ENCODE measurements around the gene KIF12. TPM values are rescaled to one million over a fixed set of nuclear protein-coding genes. Genes with fewer than 3 reads are reported as not detected.
"Not testable (repeated sequence)": the region's sequence is repeated elsewhere in the genome, so short reads cannot be mapped to it uniquely, and the experiment has no call there.

KIF12 gene
- total RNA-seq, 2 experiments from 2014 or later = not detected

DNA sequence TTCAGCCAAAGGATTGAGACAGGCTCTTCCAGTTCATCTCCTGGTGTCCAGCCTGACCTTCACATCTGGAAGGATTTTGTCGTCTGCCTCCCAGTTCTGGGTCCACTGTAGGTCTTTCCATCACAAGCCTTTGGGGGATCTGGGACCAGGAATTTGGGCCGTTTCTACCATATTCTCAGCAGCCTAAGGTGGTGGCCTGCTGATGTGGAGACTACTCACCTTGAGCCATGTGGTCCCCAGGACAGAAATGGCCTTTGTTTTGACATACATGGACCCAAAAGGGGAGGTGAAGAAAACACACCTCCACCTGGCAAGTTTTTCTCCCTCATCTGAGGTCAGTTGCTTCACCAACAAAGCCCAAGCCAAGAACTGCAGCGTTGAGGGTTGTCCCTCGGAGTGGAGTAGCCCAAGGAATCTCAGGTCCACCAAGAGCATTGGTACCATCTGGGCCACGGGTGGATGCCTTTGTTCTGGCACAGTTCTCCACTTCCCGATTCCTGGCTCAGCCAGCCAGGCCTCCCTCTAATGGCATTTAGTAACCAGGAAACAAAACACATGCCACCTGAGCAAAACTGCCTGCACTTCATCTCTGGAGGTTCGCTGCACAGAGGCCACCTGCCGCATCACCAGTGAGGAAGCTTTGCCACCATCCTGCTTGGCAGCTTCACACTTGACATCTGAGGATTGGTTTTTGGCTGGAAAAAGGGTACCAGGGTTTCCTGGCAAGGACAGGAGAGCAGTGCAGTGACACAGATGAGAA is 45.7 kb downstream of the KIF12 start:
- no peak overlapping the region for H3K27ac Mint-ChIP-seq

DNA sequence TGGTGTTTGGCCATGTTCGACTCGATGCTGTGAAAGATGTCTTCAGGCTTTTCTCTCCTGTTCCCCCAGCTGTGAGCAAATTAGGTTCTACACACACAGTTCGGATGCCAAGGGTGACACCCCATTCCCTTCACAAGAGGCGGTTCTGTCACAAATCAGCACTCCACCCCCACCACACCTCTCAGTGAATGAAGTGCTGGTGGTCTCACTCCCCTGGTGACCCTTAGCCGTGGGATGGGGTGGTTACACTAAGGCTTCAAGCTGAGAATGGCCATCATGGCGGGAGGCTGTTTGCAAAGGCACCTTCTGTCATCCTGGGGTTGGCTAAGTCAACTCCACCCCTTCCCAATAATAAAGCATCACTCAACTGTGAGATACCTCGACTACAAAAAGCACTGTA is 47.4 kb downstream of the KIF12 start:
- Mint-ChIP-seq H3K9me3 (ENCODE audit: insufficient read depth) (no peaks in the 10 kb centered on the region), H3K27ac (no peak overlapping the region), H3K36me3 (ENCODE audit: low read depth) (no peaks in the 10 kb centered on the region), H3K27me3 (ENCODE audit: low read depth) (no peaks in the 10 kb centered on the region), H3K4me1 (ENCODE audit: low read depth) (no peaks in the 10 kb centered on the region), H3K4me3 (no peak overlapping the region)
- no peak for DNase-seq
- POLR2A ChIA-PET = no interaction called here
- CTCF ChIA-PET = no interaction called here
- no peak for ATAC-seq

More for the DNA sequence above, 45.7 kb downstream of the KIF12 start:
- ChIA-PET CTCF (no interaction called here), POLR2A (no interaction called here)
- Mint-ChIP-seq H3K4me1 (ENCODE audit: low read depth) (no peaks in the 10 kb centered on the region), H3K4me3 (no peak overlapping the region), H3K36me3 (ENCODE audit: low read depth) (no peaks in the 10 kb centered on the region), H3K27me3 (ENCODE audit: low read depth) (no peaks in the 10 kb centered on the region), H3K9me3 (ENCODE audit: insufficient read depth) (no peaks in the 10 kb centered on the region)
- DNase-seq (no peak), ATAC-seq (no peak)

DNA sequence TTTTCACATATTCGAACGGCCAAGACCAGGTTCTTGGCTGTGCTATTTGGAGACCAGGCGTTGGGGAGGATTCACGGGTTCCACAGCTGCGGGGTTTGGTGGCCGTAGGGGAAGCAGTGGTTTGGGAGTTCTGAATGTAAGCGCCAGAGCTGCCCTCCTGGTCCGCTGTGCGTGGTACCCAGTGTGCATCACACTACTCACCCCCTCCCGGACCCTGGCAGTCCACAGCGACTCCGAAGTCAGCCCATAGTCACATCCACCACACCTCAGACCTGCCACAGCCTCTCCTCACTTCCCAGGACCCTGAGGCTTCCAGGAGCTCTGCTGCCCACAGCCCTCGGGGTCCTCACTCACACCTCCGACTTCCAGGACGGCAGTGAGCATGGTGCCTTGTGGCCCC is 47.8 kb downstream of the KIF12 start:
- POLR2A ChIA-PET = no interaction called here
- H3K27ac Mint-ChIP-seq = no peak overlapping the region
- H3K9me3 Mint-ChIP-seq (ENCODE audit: insufficient read depth) = no peaks in the 10 kb centered on the region
- H3K27me3 Mint-ChIP-seq (ENCODE audit: low read depth) = peaks cover 2% of the 10 kb centered on the region
- no peaks in the 10 kb centered on the region for H3K4me1 Mint-ChIP-seq (ENCODE audit: low read depth)
- H3K4me3 Mint-ChIP-seq = no peak overlapping the region
- ATAC-seq (no peak), DNase-seq (no peak)
- no peaks in the 10 kb centered on the region for H3K36me3 Mint-ChIP-seq (ENCODE audit: low read depth)
- CTCF ChIA-PET = no interaction called here

DNA sequence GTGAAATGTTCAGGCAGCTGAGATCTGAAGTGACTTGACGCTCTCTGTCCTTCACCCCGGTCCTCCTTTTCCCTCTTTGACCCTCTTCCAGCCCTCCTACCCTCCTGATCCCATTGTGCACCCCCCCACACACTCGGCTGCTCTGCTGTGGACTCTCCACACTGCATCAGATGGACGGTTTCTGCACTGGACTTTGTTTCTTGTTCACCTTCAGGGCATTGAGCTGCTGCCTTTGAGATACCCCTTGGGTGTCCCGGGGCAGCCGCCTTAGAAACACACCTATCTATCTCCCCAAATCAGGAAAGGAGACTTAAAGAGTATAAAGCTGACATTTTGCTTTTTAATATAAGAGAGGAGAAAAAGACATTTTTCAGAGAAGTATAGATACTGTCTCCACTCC is 48.4 kb downstream of the KIF12 start:
- no peak for DNase-seq
- H3K4me1 Mint-ChIP-seq (ENCODE audit: low read depth) = no peaks in the 10 kb centered on the region
- ChIA-PET POLR2A (no interaction called here), CTCF (no interaction called here)
- H3K36me3 Mint-ChIP-seq (ENCODE audit: low read depth) = no peaks in the 10 kb centered on the region
- ATAC-seq = no peak
- peaks cover 2% of the 10 kb centered on the region for H3K27me3 Mint-ChIP-seq (ENCODE audit: low read depth)
- no peaks in the 10 kb centered on the region for H3K9me3 Mint-ChIP-seq (ENCODE audit: insufficient read depth)
- H3K4me3 Mint-ChIP-seq = no peak overlapping the region
- no peak overlapping the region for H3K27ac Mint-ChIP-seq

DNA sequence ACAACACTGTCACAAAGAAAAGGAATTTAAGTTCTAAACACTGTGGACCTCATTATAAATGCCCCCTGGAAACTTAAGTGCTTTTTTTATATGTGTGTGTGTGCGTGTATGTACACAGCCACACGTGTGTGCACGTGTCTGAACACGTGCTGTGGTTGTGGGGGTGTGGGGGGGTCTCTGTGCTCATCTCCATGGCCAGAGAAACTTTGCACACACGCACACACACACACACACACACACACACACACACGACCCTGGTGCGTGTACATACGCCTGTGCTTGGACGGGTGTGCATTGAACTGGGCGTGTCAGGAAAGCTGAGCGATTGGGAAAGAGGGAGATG is 48.9 kb downstream of the KIF12 start:
- DNase-seq (no peak), ATAC-seq (no peak)
- CTCF ChIA-PET = no interaction called here

DNA sequence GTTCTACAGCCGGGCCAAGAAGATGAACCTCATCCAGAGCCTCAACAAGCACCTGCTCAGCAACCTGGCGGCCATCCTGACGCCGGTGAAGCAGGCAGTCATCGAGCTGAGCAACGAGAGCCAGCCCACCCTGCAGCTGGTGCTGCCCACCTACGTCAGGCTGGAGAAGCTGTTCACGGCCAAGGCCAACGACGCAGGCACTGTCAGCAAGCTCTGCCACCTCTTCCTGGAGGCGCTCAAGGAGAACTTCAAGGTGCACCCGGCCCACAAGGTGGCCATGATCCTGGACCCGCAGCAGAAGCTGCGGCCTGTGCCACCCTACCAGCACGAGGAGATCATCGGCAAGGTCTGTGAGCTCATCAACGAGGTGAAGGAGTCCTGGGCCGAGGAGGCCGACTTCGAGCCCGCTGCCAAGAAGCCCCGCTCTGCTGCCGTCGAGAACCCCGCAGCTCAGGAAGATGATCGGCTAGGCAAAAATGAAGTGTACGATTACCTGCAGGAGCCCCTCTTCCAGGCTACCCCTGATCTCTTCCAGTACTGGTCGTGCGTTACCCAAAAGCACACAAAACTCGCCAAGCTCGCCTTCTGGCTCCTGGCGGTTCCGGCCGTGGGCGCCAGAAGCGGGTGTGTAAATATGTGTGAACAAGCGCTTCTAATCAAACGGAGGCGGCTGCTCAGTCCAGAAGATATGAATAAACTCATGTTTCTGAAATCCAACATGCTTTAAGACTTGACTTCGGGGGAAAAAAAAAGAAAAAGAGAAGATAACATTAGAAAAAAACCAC is 49.5 kb downstream of the KIF12 start:
- Mint-ChIP-seq H3K27me3 (ENCODE audit: low read depth) (peaks cover 5% of the 10 kb centered on the region), H3K36me3 (ENCODE audit: low read depth) (no peaks in the 10 kb centered on the region), H3K9me3 (ENCODE audit: insufficient read depth) (no peaks in the 10 kb centered on the region), H3K4me1 (ENCODE audit: low read depth) (no peaks in the 10 kb centered on the region), H3K27ac (no peak overlapping the region), H3K4me3 (no peak overlapping the region)
- DNase-seq (no peak), ATAC-seq (no peak)
- ChIA-PET CTCF (interaction anchor here (0.7 kb wide), 1 partner anchor 33 kb away, joined by 4 read pairs; no protein-coding TSS in a partner anchor), POLR2A (no interaction called here)

More for the DNA sequence above, 48.9 kb downstream of the KIF12 start:
- H3K27ac Mint-ChIP-seq = no peak overlapping the region
- H3K4me1 Mint-ChIP-seq (ENCODE audit: low read depth) = no peaks in the 10 kb centered on the region
- POLR2A ChIA-PET = no interaction called here
- H3K36me3 Mint-ChIP-seq (ENCODE audit: low read depth) = no peaks in the 10 kb centered on the region
- peaks cover 5% of the 10 kb centered on the region for H3K27me3 Mint-ChIP-seq (ENCODE audit: low read depth)
- H3K4me3 Mint-ChIP-seq = no peak overlapping the region
- no peaks in the 10 kb centered on the region for H3K9me3 Mint-ChIP-seq (ENCODE audit: insufficient read depth)

DNA sequence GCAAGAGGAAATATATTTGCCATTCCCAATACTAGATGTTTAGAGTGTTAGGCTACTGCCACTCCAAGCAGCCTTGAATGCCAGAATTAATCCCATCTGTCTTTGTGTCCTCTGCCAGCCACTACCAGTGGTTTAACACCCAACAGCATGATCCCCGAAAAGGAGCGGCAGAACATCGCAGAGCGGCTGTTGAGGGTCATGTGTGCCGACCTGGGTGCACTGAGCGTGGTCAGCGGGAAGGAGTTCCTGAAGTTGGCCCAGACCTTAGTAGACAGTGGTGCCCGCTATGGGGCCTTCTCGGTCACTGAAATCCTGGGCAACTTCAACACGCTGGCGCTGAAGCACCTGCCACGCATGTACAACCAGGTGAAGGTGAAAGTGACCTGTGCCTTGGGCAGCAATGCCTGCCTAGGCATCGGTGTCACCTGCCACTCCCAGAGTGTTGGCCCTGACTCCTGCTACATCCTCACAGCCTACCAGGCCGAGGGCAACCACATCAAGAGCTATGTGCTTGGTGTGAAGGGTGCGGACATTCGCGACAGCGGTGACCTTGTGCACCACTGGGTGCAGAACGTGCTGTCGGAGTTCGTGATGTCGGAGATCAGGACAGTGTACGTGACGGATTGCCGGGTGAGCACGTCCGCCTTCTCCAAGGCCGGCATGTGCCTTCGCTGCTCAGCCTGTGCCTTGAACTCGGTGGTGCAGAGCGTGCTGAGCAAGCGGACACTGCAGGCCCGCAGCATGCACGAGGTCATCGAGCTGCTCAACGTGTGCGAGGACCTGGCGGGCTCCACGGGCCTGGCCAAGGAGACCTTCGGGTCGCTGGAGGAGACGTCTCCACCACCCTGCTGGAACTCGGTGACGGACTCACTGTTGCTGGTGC is 50.3 kb downstream of the KIF12 start:
- POLR2A ChIA-PET = no interaction called here
- Mint-ChIP-seq H3K36me3 (ENCODE audit: low read depth) (no peaks in the 10 kb centered on the region), H3K27ac (no peak overlapping the region), H3K9me3 (ENCODE audit: insufficient read depth) (no peaks in the 10 kb centered on the region), H3K4me1 (ENCODE audit: low read depth) (no peaks in the 10 kb centered on the region), H3K4me3 (no peak overlapping the region), H3K27me3 (ENCODE audit: low read depth) (peaks cover 5% of the 10 kb centered on the region)
- DNase-seq (no peak), ATAC-seq (no peak)
- CTCF ChIA-PET = interaction anchor here (0.7 kb wide), 1 partner anchor 34 kb away, joined by 4 read pairs; no protein-coding TSS in a partner anchor

DNA sequence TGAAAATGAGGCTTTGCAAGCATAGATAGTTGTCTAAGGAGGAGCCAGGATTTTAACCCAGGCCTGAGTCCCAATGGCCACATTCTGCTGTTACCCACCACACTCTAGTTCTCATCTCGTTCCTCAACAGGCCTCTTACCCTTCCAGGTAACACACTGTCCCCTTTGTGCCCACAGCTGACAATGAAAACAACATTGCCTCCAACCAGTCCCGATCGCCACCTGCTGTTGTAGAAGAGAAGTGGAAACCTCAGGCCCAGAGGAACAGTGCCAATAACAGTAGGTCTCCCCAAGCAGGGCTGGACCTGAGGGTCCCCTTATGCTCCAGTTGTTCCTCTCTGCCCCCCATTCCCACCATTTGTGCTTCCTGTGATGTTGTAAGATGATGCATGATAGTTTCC is 51.4 kb downstream of the KIF12 start:
- H3K9me3 Mint-ChIP-seq (ENCODE audit: insufficient read depth) = no peaks in the 10 kb centered on the region
- no peaks in the 10 kb centered on the region for H3K4me1 Mint-ChIP-seq (ENCODE audit: low read depth)
- H3K36me3 Mint-ChIP-seq (ENCODE audit: low read depth) = no peaks in the 10 kb centered on the region
- ATAC-seq (no peak), DNase-seq (no peak)
- peaks cover 5% of the 10 kb centered on the region for H3K27me3 Mint-ChIP-seq (ENCODE audit: low read depth)
- CTCF ChIA-PET = interaction anchor here (1.2 to 1.8 kb wide), 2 partner anchors 9 to 240 kb away, joined by 5 read pairs; no protein-coding TSS in a partner anchor
- no peak overlapping the region for H3K4me3 Mint-ChIP-seq
- POLR2A ChIA-PET = no interaction called here
- H3K27ac Mint-ChIP-seq = no peak overlapping the region

DNA sequence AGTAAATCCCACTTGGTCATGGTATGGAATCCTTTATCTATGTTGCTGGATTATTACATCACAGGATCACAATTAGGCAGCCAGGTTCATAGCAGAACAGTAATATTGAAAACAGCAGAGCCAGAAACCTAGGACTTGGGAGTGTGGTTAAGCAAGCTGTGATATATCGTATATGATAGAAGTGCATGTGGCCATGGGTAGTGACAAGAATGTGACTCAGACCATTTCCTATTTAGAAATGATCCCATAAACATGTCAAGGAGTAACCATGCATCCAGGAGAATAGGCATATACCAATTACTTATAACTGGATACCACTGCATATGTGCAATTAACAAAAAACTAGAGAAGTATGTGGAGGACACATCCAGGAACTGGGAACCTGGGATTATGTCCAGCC is 52.2 kb downstream of the KIF12 start:
- no peaks in the 10 kb centered on the region for H3K36me3 Mint-ChIP-seq (ENCODE audit: low read depth)
- no peak for ATAC-seq
- ChIA-PET CTCF (interaction anchor here (1.2 to 1.8 kb wide), 2 partner anchors 8 to 239 kb away, joined by 5 read pairs; no protein-coding TSS in a partner anchor), POLR2A (no interaction called here)
- no peak overlapping the region for H3K27ac Mint-ChIP-seq
- no peaks in the 10 kb centered on the region for H3K9me3 Mint-ChIP-seq (ENCODE audit: insufficient read depth)
- no peak for DNase-seq
- no peak overlapping the region for H3K4me3 Mint-ChIP-seq
- H3K27me3 Mint-ChIP-seq (ENCODE audit: low read depth) = peaks cover 5% of the 10 kb centered on the region
- H3K4me1 Mint-ChIP-seq (ENCODE audit: low read depth) = no peaks in the 10 kb centered on the region

DNA sequence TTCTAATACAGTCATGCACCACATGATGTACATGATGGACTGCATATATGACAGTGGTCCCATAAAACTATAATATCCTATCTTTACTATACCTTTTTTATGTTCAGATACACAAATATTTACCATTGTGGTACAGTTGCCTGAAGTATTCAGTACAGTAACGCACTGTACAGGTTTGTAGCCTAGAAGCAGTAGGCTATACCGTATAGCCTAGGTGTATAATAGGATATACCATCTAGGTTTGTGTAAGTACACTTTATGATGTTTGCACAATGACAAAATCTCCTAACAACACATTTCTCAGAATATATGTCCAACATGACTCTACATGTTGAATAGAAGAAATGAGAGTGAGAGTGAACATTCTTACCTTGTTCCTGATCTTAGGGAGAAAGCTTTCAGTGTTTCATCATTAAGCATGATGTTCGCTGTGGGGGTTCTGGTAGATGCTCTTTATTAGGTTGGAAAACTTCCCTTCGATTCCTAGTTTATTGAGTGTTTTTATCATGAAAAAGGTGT is 52.8 kb downstream of the KIF12 start:
- no peaks in the 10 kb centered on the region for H3K36me3 Mint-ChIP-seq (ENCODE audit: low read depth)
- DNase-seq (no peak), ATAC-seq (no peak)
- H3K27ac Mint-ChIP-seq = no peak overlapping the region
- H3K4me3 Mint-ChIP-seq = no peak overlapping the region
- no peaks in the 10 kb centered on the region for H3K9me3 Mint-ChIP-seq (ENCODE audit: insufficient read depth)
- H3K27me3 Mint-ChIP-seq (ENCODE audit: low read depth) = peaks cover 5% of the 10 kb centered on the region
- ChIA-PET CTCF (interaction anchor here (1.8 kb wide), 1 partner anchor 239 kb away, joined by 5 read pairs; no protein-coding TSS in a partner anchor), POLR2A (no interaction called here)
- no peaks in the 10 kb centered on the region for H3K4me1 Mint-ChIP-seq (ENCODE audit: low read depth)

DNA sequence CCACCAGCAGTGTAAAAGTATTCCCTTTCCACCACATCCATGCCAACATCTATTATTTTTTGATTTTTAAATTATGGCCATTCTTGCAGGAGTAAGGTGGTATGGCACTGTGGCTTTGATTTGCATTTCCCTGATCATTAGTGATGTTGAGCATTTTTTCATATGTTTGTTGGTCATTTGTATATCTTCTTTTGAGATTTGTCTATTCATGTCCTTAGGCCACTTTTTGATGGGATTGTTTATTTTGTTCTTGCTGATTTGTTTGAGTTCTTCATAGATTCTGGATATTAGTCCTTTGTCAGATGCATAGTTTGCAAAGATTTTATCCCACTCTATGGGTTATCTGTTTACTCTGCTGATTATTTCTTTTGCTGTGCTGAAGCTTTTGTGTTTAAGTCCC is 55.4 kb downstream of the KIF12 start:
- H3K27me3 Mint-ChIP-seq (ENCODE audit: low read depth); POLR2A ChIA-PET; H3K27ac Mint-ChIP-seq; H3K4me3 Mint-ChIP-seq; CTCF ChIA-PET; DNase-seq; H3K4me1 Mint-ChIP-seq (ENCODE audit: low read depth); H3K36me3 Mint-ChIP-seq (ENCODE audit: low read depth); ATAC-seq; H3K9me3 Mint-ChIP-seq (ENCODE audit: insufficient read depth): not testable (repeated sequence)

Data from activated CD8-positive, alpha-beta T cell treated with anti-CD3 and anti-CD28 coated beads, Interleukin-2, amount 10 ng/mL, durations not matched to agents 7 days and 5 days (primary cell).